ENCODE measurements around the gene PXN.

Gene PXN

DNA sequence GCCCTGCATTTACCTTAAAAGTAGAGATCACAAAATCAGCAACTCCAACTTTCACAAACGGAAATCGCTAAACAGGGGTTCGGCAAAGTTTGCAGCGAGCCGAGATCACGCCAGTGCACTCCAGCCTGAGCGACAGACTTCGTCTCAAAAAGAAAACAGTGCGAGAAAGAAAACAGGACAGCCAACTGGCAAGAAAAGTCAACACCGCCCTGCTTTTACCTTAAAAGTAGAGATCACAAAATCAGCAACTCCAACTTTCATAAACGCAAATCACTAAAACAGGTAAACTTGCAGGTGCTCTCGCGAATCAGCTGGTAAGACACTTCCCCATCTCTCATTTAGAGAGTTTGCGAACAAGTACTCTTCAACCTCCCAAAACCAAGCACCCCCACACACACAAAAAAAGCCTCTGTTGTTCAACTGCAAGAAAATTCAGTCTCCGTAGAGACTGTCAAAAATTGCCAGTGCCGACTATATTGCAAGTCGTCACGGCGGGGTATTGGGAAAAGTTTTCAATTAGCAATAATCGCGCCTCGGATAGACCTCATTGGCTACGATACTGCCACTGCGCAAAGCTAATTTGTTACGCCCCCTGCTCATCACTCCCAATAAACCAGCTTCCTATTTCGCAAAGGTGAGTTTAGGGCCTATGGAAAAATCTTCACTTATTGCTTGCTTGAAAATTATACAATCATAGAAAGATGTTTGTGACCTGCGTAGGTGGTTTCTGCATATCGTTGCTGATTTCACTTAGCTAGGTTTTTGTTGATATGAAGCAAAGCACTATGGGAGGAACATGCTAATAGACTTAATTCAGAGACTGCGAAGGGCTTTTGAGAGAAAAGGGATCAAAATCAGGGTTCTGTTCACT is 27.4 kb upstream of the PXN start, which contains the start of gene RNU4-1 (continued):
- TF ChIP-seq, protein P1, sequence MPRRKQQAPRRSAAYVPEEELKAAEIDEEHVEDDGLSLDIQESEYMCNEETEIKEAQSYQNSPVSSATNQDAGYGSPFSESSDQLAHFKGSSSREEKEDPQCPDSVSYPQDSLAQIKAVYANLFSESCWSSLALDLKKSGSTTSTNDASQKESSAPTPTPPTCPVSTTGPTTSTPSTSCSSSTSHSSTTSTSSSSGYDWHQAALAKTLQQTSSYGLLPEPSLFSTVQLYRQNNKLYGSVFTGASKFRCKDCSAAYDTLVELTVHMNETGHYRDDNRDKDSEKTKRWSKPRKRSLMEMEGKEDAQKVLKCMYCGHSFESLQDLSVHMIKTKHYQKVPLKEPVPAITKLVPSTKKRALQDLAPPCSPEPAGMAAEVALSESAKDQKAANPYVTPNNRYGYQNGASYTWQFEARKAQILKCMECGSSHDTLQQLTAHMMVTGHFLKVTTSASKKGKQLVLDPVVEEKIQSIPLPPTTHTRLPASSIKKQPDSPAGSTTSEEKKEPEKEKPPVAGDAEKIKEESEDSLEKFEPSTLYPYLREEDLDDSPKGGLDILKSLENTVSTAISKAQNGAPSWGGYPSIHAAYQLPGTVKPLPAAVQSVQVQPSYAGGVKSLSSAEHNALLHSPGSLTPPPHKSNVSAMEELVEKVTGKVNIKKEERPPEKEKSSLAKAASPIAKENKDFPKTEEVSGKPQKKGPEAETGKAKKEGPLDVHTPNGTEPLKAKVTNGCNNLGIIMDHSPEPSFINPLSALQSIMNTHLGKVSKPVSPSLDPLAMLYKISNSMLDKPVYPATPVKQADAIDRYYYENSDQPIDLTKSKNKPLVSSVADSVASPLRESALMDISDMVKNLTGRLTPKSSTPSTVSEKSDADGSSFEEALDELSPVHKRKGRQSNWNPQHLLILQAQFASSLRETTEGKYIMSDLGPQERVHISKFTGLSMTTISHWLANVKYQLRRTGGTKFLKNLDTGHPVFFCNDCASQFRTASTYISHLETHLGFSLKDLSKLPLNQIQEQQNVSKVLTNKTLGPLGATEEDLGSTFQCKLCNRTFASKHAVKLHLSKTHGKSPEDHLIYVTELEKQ (tag by site-specific recombination; IDR thresholded peaks at IDR 0.05; ENCODE audit: borderline replicate concordance), result 0 out of 2 replicates have a peak, but pooled peaks have one; percentile 6
- TF ChIP-seq ZNF530 (tag by site-specific recombination; IDR thresholded peaks at IDR 0.05; ENCODE audit: low read depth), result no peak
- TF ChIP-seq MYNN (tag by site-specific recombination; IDR thresholded peaks at IDR 0.05; ENCODE audit: borderline replicate concordance), result no peak
- TF ChIP-seq, protein P2, sequence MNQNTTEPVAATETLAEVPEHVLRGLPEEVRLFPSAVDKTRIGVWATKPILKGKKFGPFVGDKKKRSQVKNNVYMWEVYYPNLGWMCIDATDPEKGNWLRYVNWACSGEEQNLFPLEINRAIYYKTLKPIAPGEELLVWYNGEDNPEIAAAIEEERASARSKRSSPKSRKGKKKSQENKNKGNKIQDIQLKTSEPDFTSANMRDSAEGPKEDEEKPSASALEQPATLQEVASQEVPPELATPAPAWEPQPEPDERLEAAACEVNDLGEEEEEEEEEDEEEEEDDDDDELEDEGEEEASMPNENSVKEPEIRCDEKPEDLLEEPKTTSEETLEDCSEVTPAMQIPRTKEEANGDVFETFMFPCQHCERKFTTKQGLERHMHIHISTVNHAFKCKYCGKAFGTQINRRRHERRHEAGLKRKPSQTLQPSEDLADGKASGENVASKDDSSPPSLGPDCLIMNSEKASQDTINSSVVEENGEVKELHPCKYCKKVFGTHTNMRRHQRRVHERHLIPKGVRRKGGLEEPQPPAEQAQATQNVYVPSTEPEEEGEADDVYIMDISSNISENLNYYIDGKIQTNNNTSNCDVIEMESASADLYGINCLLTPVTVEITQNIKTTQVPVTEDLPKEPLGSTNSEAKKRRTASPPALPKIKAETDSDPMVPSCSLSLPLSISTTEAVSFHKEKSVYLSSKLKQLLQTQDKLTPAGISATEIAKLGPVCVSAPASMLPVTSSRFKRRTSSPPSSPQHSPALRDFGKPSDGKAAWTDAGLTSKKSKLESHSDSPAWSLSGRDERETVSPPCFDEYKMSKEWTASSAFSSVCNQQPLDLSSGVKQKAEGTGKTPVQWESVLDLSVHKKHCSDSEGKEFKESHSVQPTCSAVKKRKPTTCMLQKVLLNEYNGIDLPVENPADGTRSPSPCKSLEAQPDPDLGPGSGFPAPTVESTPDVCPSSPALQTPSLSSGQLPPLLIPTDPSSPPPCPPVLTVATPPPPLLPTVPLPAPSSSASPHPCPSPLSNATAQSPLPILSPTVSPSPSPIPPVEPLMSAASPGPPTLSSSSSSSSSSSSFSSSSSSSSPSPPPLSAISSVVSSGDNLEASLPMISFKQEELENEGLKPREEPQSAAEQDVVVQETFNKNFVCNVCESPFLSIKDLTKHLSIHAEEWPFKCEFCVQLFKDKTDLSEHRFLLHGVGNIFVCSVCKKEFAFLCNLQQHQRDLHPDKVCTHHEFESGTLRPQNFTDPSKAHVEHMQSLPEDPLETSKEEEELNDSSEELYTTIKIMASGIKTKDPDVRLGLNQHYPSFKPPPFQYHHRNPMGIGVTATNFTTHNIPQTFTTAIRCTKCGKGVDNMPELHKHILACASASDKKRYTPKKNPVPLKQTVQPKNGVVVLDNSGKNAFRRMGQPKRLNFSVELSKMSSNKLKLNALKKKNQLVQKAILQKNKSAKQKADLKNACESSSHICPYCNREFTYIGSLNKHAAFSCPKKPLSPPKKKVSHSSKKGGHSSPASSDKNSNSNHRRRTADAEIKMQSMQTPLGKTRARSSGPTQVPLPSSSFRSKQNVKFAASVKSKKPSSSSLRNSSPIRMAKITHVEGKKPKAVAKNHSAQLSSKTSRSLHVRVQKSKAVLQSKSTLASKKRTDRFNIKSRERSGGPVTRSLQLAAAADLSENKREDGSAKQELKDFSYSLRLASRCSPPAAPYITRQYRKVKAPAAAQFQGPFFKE (tag by site-specific recombination; IDR thresholded peaks at IDR 0.05; ENCODE audit: borderline replicate concordance), result no peak
- no peak for TF ChIP-seq ZNF837 (tag by site-specific recombination; IDR thresholded peaks at IDR 0.05)
- TF ChIP-seq SCRT1 (tag by site-specific recombination; IDR thresholded peaks at IDR 0.05; ENCODE audit: borderline replicate concordance), result no peak
- 0 out of 2 replicates have a peak, but pooled peaks have one; percentile 64 for TF ChIP-seq ZNF624 (tag by site-specific recombination; IDR thresholded peaks at IDR 0.05)
- TF ChIP-seq GLI2 (tag by site-specific recombination; IDR thresholded peaks at IDR 0.05; ENCODE audit: borderline replicate concordance, low read depth), result no peak
- TF ChIP-seq, protein P3, sequence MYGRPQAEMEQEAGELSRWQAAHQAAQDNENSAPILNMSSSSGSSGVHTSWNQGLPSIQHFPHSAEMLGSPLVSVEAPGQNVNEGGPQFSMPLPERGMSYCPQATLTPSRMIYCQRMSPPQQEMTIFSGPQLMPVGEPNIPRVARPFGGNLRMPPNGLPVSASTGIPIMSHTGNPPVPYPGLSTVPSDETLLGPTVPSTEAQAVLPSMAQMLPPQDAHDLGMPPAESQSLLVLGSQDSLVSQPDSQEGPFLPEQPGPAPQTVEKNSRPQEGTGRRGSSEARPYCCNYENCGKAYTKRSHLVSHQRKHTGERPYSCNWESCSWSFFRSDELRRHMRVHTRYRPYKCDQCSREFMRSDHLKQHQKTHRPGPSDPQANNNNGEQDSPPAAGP (tag by site-specific recombination; IDR thresholded peaks at IDR 0.05), result no peak
- TF ChIP-seq GLIS2 (tag by site-specific recombination; IDR thresholded peaks at IDR 0.05), result no peak
- TF ChIP-seq ZNF76 (tag by site-specific recombination; IDR thresholded peaks at IDR 0.05; ENCODE audit: borderline replicate concordance, low read depth), result peak; percentile 98
- TF ChIP-seq, protein P4, sequence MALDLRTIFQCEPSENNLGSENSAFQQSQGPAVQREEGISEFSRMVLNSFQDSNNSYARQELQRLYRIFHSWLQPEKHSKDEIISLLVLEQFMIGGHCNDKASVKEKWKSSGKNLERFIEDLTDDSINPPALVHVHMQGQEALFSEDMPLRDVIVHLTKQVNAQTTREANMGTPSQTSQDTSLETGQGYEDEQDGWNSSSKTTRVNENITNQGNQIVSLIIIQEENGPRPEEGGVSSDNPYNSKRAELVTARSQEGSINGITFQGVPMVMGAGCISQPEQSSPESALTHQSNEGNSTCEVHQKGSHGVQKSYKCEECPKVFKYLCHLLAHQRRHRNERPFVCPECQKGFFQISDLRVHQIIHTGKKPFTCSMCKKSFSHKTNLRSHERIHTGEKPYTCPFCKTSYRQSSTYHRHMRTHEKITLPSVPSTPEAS (tag by site-specific recombination; IDR thresholded peaks at IDR 0.05), result no peak
- no peak for TF ChIP-seq ZNF239 (tag by site-specific recombination; IDR thresholded peaks at IDR 0.05)
- TF ChIP-seq, protein P5, sequence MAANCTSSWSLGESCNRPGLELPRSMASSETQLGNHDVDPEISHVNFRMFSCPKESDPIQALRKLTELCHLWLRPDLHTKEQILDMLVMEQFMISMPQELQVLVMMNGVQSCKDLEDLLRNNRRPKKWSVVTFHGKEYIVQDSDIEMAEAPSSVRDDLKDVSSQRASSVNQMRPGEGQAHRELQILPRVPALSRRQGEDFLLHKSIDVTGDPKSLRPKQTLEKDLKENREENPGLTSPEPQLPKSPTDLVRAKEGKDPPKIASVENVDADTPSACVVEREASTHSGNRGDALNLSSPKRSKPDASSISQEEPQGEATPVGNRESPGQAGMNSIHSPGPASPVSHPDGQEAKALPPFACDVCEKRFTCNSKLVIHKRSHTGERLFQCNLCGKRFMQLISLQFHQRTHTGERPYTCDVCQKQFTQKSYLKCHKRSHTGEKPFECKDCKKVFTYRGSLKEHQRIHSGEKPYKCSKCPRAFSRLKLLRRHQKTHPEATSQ (tag by site-specific recombination; IDR thresholded peaks at IDR 0.05), result no peak
- TF ChIP-seq ZNF274 (IDR thresholded peaks at IDR 0.05; ENCODE audit: low read length), result no peak
- TF ChIP-seq ZNF274 (tag by site-specific recombination; IDR thresholded peaks at IDR 0.05; ENCODE audit: borderline replicate concordance), result no peak
- TF ChIP-seq ZNF114 (tag by site-specific recombination; IDR thresholded peaks at IDR 0.05), result no peak
- no peak for TF ChIP-seq OVOL3 (tag by site-specific recombination; IDR thresholded peaks at IDR 0.05)
- TF ChIP-seq IKZF3 (tag by site-specific recombination; IDR thresholded peaks at IDR 0.05), result peak; percentile 54; the same call in 1 of the 2 replicates
- TF ChIP-seq, protein P6, sequence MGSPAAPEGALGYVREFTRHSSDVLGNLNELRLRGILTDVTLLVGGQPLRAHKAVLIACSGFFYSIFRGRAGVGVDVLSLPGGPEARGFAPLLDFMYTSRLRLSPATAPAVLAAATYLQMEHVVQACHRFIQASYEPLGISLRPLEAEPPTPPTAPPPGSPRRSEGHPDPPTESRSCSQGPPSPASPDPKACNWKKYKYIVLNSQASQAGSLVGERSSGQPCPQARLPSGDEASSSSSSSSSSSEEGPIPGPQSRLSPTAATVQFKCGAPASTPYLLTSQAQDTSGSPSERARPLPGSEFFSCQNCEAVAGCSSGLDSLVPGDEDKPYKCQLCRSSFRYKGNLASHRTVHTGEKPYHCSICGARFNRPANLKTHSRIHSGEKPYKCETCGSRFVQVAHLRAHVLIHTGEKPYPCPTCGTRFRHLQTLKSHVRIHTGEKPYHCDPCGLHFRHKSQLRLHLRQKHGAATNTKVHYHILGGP (tag by site-specific recombination; IDR thresholded peaks at IDR 0.05), result 0 out of 2 replicates have a peak, but pooled peaks have one; percentile 4
- TF ChIP-seq, protein P7, sequence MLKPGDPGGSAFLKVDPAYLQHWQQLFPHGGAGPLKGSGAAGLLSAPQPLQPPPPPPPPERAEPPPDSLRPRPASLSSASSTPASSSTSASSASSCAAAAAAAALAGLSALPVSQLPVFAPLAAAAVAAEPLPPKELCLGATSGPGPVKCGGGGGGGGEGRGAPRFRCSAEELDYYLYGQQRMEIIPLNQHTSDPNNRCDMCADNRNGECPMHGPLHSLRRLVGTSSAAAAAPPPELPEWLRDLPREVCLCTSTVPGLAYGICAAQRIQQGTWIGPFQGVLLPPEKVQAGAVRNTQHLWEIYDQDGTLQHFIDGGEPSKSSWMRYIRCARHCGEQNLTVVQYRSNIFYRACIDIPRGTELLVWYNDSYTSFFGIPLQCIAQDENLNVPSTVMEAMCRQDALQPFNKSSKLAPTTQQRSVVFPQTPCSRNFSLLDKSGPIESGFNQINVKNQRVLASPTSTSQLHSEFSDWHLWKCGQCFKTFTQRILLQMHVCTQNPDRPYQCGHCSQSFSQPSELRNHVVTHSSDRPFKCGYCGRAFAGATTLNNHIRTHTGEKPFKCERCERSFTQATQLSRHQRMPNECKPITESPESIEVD (tag by site-specific recombination; IDR thresholded peaks at IDR 0.05), result peak; percentile 74

Measured in HEK293 (cell line).